Measurements from ENCODE around the gene LRFN2. TPM values are rescaled to one million over a fixed set of nuclear protein-coding genes. Genes with fewer than 3 reads are reported as not detected.

The LRFN2 gene
- total and polyA plus RNA-seq, 11 donors, result not detected

DNA sequence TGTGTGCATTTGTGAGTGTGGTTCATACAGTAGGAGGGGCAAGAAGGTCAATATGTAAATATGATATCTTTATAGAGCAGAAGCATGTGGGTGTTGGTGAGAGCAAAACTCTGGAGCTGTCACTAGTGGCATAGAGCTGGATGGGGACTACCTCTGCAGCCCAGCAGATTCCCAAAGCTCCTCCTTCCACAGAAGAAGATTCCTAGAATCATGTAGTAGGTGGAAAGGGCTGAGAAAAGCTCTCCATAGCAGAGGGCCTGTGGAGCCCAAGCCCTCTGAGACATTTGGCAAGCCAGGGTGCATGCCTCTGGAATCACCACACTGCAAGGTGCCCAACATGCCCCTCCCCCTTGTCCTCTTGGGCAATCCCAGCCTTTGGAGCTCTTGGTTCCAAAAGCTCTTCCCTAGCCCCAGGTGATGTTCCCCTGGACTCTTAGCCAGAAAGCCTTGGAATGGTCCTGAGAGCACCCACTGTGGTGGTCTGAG lies 233.2 kb downstream of the LRFN2 start:
- no peak overlapping the region for H3K27ac ChIP-seq
- H3K9me3 ChIP-seq, result no peaks in the 10 kb centered on the region
- TF ChIP-seq, protein P1, sequence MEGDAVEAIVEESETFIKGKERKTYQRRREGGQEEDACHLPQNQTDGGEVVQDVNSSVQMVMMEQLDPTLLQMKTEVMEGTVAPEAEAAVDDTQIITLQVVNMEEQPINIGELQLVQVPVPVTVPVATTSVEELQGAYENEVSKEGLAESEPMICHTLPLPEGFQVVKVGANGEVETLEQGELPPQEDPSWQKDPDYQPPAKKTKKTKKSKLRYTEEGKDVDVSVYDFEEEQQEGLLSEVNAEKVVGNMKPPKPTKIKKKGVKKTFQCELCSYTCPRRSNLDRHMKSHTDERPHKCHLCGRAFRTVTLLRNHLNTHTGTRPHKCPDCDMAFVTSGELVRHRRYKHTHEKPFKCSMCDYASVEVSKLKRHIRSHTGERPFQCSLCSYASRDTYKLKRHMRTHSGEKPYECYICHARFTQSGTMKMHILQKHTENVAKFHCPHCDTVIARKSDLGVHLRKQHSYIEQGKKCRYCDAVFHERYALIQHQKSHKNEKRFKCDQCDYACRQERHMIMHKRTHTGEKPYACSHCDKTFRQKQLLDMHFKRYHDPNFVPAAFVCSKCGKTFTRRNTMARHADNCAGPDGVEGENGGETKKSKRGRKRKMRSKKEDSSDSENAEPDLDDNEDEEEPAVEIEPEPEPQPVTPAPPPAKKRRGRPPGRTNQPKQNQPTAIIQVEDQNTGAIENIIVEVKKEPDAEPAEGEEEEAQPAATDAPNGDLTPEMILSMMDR (IDR thresholded peaks at IDR 0.05), result no peak
- TF ChIP-seq POLR2A (IDR thresholded peaks at IDR 0.05), result no peak
- no peak overlapping the region for H3K4me3 ChIP-seq
- H3K4me1 ChIP-seq, result peaks cover 0 to 10% (median 0%) of the 10 kb centered on the region in 12 donors
- peaks cover 0 to 2% (median 0%) of the 10 kb centered on the region in 9 donors for H3K27me3 ChIP-seq
- intact Hi-C loops (cut with DNase I), result no loop called here
- ATAC-seq (no peak), DNase-seq (peak in 1 of 5 donors; percentile 1)
- no peaks in the 10 kb centered on the region for H3K36me3 ChIP-seq

DNA sequence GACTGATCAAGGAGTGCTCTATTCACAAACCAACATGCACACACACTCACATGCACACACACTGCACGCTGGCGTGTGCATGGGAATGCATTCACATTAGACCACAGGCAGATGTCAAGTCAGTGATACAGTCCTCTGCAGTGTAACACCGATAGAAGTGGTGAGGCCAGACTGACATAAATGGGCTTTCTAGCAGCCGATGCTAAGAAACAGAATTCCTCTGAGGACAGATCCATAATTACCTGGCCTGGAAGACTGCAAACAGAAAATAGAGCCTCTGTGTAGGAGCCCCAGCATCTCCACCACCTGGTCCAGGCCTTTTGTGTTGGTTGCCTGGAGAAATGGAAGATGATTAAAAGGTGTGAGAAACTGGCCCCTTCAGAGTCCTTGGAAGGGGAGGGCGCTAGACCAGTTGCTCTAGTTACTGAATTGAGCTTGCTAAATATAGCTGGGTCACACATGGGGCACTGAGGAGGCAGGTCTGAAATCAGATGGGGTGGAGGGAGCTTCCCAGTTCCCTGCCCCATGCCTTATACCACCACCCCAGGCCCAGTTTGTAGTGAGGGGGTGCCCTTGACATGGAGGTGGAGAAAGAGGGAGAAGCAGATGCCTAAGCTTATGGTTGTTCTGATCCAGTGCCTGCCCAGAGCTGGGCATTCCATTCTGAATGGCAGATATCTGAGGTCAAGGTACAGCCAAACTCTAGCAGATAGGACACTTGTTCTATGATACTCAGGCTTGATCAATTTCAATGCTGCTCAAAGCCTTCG lies 233.8 kb downstream of the LRFN2 start:
- intact Hi-C loops (cut with DNase I), result no loop called here
- WGBS, 4 donors, result 62 to 79% (median 72%) methylated on average over 6 of the region's 6 CpGs
- TF ChIP-seq, protein P1 (IDR thresholded peaks at IDR 0.05), result no peak
- TF ChIP-seq POLR2A (IDR thresholded peaks at IDR 0.05), result no peak
- H3K9me3 ChIP-seq, result no peaks in the 10 kb centered on the region
- peak in 1 of 5 donors; percentile 5 for DNase-seq
- no peaks in the 10 kb centered on the region for H3K36me3 ChIP-seq
- no peak overlapping the region for H3K27ac ChIP-seq
- H3K4me1 ChIP-seq, result peaks cover 0 to 10% (median 0%) of the 10 kb centered on the region in 12 donors
- H3K4me3 ChIP-seq, result no peak overlapping the region
- peaks cover 0 to 2% (median 0%) of the 10 kb centered on the region in 9 donors for H3K27me3 ChIP-seq
- peak in 1 of 4 donors; percentile 30 for ATAC-seq

DNA sequence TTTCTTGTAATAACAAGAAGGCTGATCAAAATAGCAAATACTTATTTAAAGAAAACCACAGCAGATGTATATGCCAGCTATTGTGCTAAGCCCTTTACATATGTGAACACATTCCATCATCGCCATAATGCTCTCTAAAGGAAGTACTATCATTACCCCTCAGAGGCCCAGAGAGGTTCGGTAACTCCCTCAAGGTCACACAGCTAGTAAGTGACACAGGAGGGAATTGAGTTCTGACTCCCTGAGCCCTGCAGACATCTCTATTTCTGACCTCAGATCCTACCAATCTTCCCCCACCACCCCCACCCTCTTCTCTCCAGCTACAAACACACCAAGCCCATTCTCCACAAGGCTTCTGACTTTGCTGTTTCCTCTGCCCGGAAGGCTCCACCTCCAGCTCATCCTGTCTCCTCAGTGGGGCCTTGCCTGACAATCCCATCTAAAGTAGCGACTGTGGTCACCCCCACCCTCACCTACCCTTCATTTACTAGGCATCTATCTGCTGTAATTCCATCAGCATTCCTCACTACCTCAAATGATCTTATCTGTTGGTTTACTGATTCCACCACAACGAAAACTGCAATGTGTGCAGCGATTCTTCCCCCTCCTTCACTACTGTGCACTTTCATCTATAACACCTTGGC lies 234.5 kb downstream of the LRFN2 start:
- intact Hi-C loops (cut with DNase I), result no loop called here
- Histone ChIP-seq H3K27ac (no peak overlapping the region), H3K4me1 (peaks cover 0 to 10% (median 0%) of the 10 kb centered on the region in 12 donors), H3K27me3 (peaks cover 0 to 2% (median 0%) of the 10 kb centered on the region in 9 donors), H3K36me3 (no peaks in the 10 kb centered on the region), H3K4me3 (no peak overlapping the region), H3K9me3 (no peaks in the 10 kb centered on the region)
- no peak for ATAC-seq
- no peak for TF ChIP-seq POLR2A (IDR thresholded peaks at IDR 0.05)
- peak in 1 of 5 donors; percentile 7 for DNase-seq
- 65 to 72% (median 68%) methylated on average over 6 of the region's 6 CpGs for WGBS, 4 donors

DNA sequence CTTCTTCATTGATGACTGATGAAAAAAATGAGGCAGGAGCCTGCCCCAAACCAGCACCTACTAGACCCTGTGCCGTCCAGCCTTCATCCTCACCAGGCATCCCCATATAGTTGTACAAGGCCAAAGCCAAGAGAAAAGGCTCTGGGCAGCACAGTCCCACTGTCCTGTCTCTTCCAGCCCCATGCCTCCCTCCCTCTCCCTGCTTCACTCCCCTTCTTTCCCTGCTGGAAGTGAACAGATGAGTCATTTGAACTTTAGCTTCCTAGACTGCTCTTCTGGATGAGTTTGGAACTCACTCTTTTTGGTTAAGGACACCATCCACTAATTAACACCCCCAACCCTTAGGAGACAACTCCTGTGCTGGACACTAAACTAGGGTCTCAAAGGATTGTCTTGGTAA lies 235.2 kb downstream of the LRFN2 start:
- Histone ChIP-seq H3K36me3 (no peaks in the 10 kb centered on the region), H3K27me3 (peaks cover 0 to 2% (median 0%) of the 10 kb centered on the region in 9 donors), H3K27ac (no peak overlapping the region), H3K9me3 (no peaks in the 10 kb centered on the region), H3K4me3 (no peak overlapping the region), H3K4me1 (peaks cover 0 to 10% (median 0%) of the 10 kb centered on the region in 12 donors)
- DNase-seq, result peak in 1 of 5 donors; percentile 2
- intact Hi-C loops (cut with DNase I), result no loop called here
- TF ChIP-seq POLR2A (IDR thresholded peaks at IDR 0.05), result no peak
- TF ChIP-seq, protein P1 (IDR thresholded peaks at IDR 0.05), result no peak
- 84 to 88% (median 86%) methylated on average over 1 of the region's 1 CpG for WGBS, 4 donors
- ATAC-seq, result no peak
